ENCODE results near the gene ICAM1.
"Not testable (repeated sequence)": the region's sequence is repeated elsewhere in the genome, so short reads cannot be mapped to it uniquely, and the experiment has no call there.

ICAM1 gene

GRCh38 chr19:10270616-10271394 lies at the start of gene ICAM1:
TSS of gene ICAM1 (plus strand) at chr19:10271120. CDS start at chr19:10271160, 40 bp downstream.
- DNase-seq (ENCODE audit: low read depth in 2 of 2) = peak; percentile 76 to 77

GRCh38 chr19:10222201-10222890 lies 48.6 kb upstream of the ICAM1 start:
- DNase-seq (ENCODE audit: low read depth in 2 of 2) = no peak

- DNase-seq (ENCODE audit: low read depth in 2 of 2) = no peak
Measured at GRCh38 chr19:10223488-10224213, 47.3 kb upstream of the ICAM1 start.

GRCh38 chr19:10224337-10224736 lies 46.6 kb upstream of the ICAM1 start:
- DNase-seq (ENCODE audit: low read depth in 2 of 2) = no peak

- DNase-seq (ENCODE audit: low read depth in 2 of 2) = no peak
Measured at GRCh38 chr19:10226021-10226375, 44.9 kb upstream of the ICAM1 start.

- DNase-seq (ENCODE audit: low read depth in 2 of 2) = no peak
Measured at GRCh38 chr19:10226376-10227025, 44.4 kb upstream of the ICAM1 start.

- DNase-seq (ENCODE audit: low read depth in 2 of 2) = no peak
Measured at GRCh38 chr19:10227026-10227971, 43.6 kb upstream of the ICAM1 start.

- no peak for DNase-seq (ENCODE audit: low read depth in 2 of 2)
Measured at GRCh38 chr19:10228393-10228792, 42.5 kb upstream of the ICAM1 start.

- DNase-seq (ENCODE audit: low read depth in 2 of 2) = peak in 1 of 2 donors; percentile 10
Measured at GRCh38 chr19:10228920-10229319, 42.0 kb upstream of the ICAM1 start.

- DNase-seq (ENCODE audit: low read depth in 2 of 2) = peak; percentile 25 to 34
Measured at GRCh38 chr19:10230173-10230860, 40.6 kb upstream of the ICAM1 start.

GRCh38 chr19:10230861-10231611 lies 39.9 kb upstream of the ICAM1 start, which contains the start of gene S1PR2:
TSS of gene S1PR2 (minus strand) at chr19:10231331. CDS start at chr19:10224905, 6,426 bp downstream.
- peak; percentile 50 to 61 for DNase-seq (ENCODE audit: low read depth in 2 of 2)

- DNase-seq (ENCODE audit: low read depth in 2 of 2) = no peak
Measured at GRCh38 chr19:10231612-10232228, 39.2 kb upstream of the ICAM1 start.

- DNase-seq (ENCODE audit: low read depth in 2 of 2) = no peak
Measured at GRCh38 chr19:10233946-10234345, 37.0 kb upstream of the ICAM1 start.

- no peak for DNase-seq (ENCODE audit: low read depth in 2 of 2)
Measured at GRCh38 chr19:10235003-10235402, 35.9 kb upstream of the ICAM1 start.

- DNase-seq (ENCODE audit: low read depth in 2 of 2) = not testable (repeated sequence)
Measured at GRCh38 chr19:10235409-10235808, 35.5 kb upstream of the ICAM1 start.

GRCh38 chr19:10237702-10238101 lies 33.2 kb upstream of the ICAM1 start:
- DNase-seq (ENCODE audit: low read depth in 2 of 2) = no peak

GRCh38 chr19:10238172-10238783 lies 32.6 kb upstream of the ICAM1 start:
- no peak for DNase-seq (ENCODE audit: low read depth in 2 of 2)

GRCh38 chr19:10241826-10242449 lies 29.0 kb upstream of the ICAM1 start:
- not testable (repeated sequence) for DNase-seq (ENCODE audit: low read depth in 2 of 2)
